GM10248 (cell line): ENCODE results near the gene ANO1.

Source experiments
- CTCF ChIA-PET: fragments of 300-600 bp; sonication (Branson Sonifier 250); formaldehyde crosslinking; extraction: SDS; loops from one replicate; lab custom pipeline; 2021; ENCODE audit warnings: antibody characterized with exemption; lab: Yijun Ruan, JAX
- POLR2A ChIA-PET: fragments of 350-650 bp; sonication (Branson Sonifier 250); formaldehyde crosslinking; extraction: SDS; loops from one replicate; lab custom pipeline; 2020; ENCODE audit warnings: antibody characterized with exemption; lab: Yijun Ruan, JAX
- DNase-seq: peaks from one replicate; pipeline ENCODE4 v3.0.0; 2012; ENCODE audit errors: extremely low spot score
- TF ChIP-seq, protein P1 (sequence below): IDR thresholded peaks from 2 replicates; pipeline ENCODE4 v1.5.1; 2012; ENCODE audit warnings: mild to moderate bottlenecking, low read depth; ENCODE audit errors: extremely low read depth, missing control alignments, control extremely low read depth

ANO1 gene

DNA sequence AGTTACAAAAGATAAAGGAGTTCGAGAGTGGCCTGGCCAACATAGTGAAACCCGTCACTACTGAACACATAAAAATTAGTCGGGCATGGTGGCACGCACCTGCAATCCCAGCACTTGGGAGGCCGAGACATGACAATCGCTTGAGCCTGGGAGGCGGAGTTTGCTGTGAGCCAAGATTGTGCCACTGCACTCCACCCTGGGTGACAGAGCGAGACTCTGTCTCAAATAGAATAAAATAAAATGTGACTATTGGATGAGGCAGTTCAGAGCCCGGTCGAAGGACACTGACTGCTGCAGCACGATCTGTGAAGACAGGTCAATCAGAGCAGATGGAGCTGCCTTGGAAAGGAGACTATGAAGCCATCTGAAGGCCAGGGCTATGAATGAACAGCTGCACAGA lies 37.7 kb upstream of the ANO1 start:
- TF ChIP-seq, protein P1, sequence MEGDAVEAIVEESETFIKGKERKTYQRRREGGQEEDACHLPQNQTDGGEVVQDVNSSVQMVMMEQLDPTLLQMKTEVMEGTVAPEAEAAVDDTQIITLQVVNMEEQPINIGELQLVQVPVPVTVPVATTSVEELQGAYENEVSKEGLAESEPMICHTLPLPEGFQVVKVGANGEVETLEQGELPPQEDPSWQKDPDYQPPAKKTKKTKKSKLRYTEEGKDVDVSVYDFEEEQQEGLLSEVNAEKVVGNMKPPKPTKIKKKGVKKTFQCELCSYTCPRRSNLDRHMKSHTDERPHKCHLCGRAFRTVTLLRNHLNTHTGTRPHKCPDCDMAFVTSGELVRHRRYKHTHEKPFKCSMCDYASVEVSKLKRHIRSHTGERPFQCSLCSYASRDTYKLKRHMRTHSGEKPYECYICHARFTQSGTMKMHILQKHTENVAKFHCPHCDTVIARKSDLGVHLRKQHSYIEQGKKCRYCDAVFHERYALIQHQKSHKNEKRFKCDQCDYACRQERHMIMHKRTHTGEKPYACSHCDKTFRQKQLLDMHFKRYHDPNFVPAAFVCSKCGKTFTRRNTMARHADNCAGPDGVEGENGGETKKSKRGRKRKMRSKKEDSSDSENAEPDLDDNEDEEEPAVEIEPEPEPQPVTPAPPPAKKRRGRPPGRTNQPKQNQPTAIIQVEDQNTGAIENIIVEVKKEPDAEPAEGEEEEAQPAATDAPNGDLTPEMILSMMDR: no peak
- no peak for DNase-seq
- POLR2A ChIA-PET: no interaction called here
- CTCF ChIA-PET: no interaction called here

DNA sequence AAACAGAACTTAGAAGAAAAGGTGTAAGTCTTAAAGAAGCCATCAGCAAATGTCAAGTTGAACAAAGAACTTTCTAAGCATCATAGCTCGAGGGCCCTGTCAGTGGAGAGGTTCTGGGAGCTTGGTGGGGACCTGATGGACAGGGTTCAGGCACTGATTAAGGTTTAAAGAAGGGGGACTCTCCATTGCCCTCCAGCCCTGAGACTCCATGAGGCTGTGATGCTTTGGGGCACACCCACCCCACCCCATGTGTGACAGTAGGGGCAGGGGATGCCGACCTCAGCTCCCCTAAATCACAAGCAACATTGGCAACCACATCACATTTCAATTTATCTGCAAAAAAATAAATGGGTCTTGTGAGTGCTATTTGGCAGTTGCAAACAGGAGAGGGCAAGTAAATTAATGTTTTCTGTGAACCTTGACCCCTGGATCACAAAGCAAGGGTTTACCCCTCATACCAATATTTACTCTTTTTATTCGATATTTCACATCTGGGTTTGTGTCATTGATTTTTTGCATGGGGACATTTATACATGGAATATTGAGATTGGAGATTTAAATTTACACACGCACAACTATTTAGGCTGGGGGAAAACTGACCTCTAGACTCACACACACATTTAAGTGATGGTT lies 37.1 kb upstream of the ANO1 start:
- POLR2A ChIA-PET: no interaction called here
- CTCF ChIA-PET: interaction anchor here (1.1 kb wide), 1 partner anchor 15 kb away, joined by 4 read pairs; no protein-coding TSS in a partner anchor
- no peak for DNase-seq
- TF ChIP-seq, protein P1: no peak

DNA sequence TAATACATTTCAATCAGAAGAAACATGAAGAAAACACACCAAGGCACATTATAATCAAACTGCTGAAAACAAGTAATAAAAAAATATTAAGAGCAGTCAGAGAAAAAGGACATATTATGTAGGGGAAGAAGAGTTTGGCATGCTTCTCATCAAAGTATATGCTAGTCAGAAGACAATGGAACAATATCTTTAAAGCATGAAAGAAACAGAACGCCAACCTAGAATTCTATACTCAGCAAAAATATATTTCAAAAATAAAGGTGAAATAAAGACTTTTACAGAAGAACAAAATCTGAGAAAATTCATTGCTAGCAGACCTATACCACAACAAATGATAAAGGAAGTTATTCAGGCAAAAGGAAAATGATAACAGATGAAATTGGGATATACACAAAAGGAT lies 34.6 kb upstream of the ANO1 start:
- DNase-seq: no peak
- TF ChIP-seq, protein P1: no peak
- ChIA-PET CTCF (no interaction called here), POLR2A (no interaction called here)

DNA sequence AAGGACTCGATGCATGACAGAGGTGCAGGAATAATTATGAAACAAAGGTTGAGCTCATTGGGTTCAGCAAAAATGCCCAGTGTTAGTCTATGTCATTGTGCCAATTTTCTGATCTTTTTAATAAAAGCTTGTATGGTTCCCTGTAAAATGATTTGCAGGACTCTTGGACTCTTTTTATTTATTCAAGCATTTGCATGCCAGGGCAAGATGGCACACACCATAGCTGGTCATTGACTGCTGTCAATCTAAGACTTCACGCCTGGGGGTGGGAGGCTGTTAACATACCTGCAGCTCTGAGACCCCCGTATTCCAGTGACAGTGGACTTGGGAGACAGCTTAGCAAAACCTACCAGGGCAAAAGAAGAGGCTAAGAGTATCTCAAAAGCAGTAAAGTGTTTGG lies 32.0 kb upstream of the ANO1 start:
- CTCF ChIA-PET: interaction anchor here (1.9 kb wide), 1 partner anchor 8 kb away, joined by 5 read pairs; no protein-coding TSS in a partner anchor
- POLR2A ChIA-PET: no interaction called here
- TF ChIP-seq, protein P1: no peak
- DNase-seq: no peak

DNA sequence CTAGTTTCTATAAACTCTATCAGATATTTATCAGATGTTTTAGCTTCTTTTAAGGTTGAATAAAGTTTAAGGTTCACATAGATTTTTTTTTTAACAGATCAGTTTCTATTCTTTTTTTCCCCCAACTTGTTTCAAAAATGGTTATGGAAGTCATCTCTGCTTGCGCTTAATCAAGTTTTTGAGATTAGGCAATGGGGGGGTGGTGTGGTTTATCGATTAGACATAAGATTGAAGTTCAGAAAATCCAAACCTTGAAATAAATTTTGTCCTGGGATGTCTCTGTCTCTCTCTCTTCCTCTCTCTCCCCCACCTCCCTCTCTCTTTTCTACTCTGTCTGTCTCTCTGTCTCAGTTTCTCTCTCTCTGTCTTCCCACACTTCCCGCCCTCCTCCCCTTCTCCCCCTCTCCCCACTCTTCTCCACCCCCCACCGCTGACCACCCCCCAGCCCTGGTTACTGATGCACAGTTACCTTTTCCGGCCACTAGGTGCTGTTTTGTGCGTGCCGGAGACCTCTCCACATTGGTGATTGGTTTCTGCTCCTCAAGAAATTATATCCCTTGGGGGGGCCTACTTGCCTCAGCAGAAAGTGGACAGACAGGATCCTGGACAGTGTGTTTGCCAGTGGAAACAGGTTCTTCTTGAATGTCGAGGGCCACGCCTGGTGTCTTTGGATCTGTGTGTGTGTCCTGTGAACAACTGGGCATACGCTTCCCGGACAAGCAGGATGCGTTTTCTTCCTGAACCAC lies 29.7 kb upstream of the ANO1 start:
- ChIA-PET CTCF (interaction anchor here (1.4 kb wide), 1 partner anchor 130 kb away, joined by 3 read pairs; no protein-coding TSS in a partner anchor), POLR2A (no interaction called here)
- no peak for DNase-seq
- TF ChIP-seq, protein P1: peak; percentile 9

DNA sequence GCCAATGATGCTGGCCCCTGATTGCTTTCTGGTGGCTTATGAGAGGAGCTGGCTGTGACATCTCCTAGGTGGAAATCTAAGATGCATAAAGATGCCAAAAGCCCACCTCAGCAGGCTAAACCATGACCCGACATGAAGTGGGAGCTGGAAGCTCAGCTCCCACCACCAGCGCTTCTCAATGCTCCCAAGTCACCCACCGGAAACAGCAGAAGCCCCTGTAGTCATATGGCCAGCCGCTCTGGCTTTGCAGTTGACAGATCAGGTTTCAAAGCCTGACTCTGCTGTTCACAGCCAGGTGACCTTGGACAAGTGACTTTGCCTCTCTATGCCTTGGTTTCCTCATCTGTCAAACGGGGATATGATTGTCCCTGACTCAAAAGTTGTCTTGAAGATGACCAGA lies 29.1 kb upstream of the ANO1 start:
- TF ChIP-seq, protein P1: no peak
- ChIA-PET CTCF (no interaction called here), POLR2A (no interaction called here)
- no peak for DNase-seq
